Measurements from ENCODE around the gene BBOX1. TPM values are rescaled to one million over a fixed set of nuclear protein-coding genes. Genes with fewer than 3 reads are reported as not detected.
"Not testable (repeated sequence)": the region's sequence is repeated elsewhere in the genome, so short reads cannot be mapped to it uniquely, and the experiment has no call there.

Gene BBOX1
- total RNA-seq = not detected in 2 replicates

- Mint-ChIP-seq H3K36me3 (ENCODE audit: low read depth) (no peaks in the 10 kb centered on the region), H3K27me3 (no peaks in the 10 kb centered on the region), H3K27ac (no peak within 1 kb of the TSS), H3K4me3 (no peak within 1 kb of the TSS), H3K9me3 (peaks cover 6% of the 10 kb centered on the region), H3K4me1 (no peaks in the 10 kb centered on the region)
- no peak for DNase-seq
- intact Hi-C loops (cut with micrococcal nuclease) = no loop called here
Measured at GRCh38 chr11:27040302-27041115, at the start of gene BBOX1. TSS of gene BBOX1 (plus strand) at chr11:27040815. CDS start at chr11:27055431, 14,616 bp downstream.

GRCh38 chr11:26992031-26992541 lies 48.5 kb upstream of the BBOX1 start:
- no peaks in the 10 kb centered on the region for H3K27me3 Mint-ChIP-seq
- no peak overlapping the region for H3K4me3 Mint-ChIP-seq
- intact Hi-C loops (cut with micrococcal nuclease) = no loop called here
- H3K36me3 Mint-ChIP-seq (ENCODE audit: low read depth) = no peaks in the 10 kb centered on the region
- H3K4me1 Mint-ChIP-seq = no peaks in the 10 kb centered on the region
- H3K27ac Mint-ChIP-seq = no peak overlapping the region
- DNase-seq = no peak
- H3K9me3 Mint-ChIP-seq = no peaks in the 10 kb centered on the region

- DNase-seq = no peak
- Mint-ChIP-seq H3K27ac (no peak within 1 kb of the TSS), H3K4me3 (no peak within 1 kb of the TSS), H3K27me3 (no peaks in the 10 kb centered on the region), H3K4me1 (no peaks in the 10 kb centered on the region), H3K9me3 (no peaks in the 10 kb centered on the region), H3K36me3 (ENCODE audit: low read depth) (no peaks in the 10 kb centered on the region)
- intact Hi-C loops (cut with micrococcal nuclease) = no loop called here
Measured at GRCh38 chr11:26993965-26994457, 46.6 kb upstream of the BBOX1 start, which contains the start of gene FIBIN. TSS of gene FIBIN (plus strand) at chr11:26994112. CDS start at chr11:26994527, 415 bp downstream.

- Mint-ChIP-seq H3K36me3 (ENCODE audit: low read depth) (no peaks in the 10 kb centered on the region), H3K4me1 (no peaks in the 10 kb centered on the region), H3K9me3 (no peaks in the 10 kb centered on the region), H3K27me3 (no peaks in the 10 kb centered on the region), H3K4me3 (no peak overlapping the region), H3K27ac (no peak overlapping the region)
- DNase-seq = no peak
- intact Hi-C loops (cut with micrococcal nuclease) = no loop called here
Measured at GRCh38 chr11:26994631-26995095, 46.0 kb upstream of the BBOX1 start.

GRCh38 chr11:26995701-26996460 lies 44.7 kb upstream of the BBOX1 start:
- Mint-ChIP-seq H3K36me3 (ENCODE audit: low read depth) (no peaks in the 10 kb centered on the region), H3K9me3 (no peaks in the 10 kb centered on the region), H3K4me3 (no peak overlapping the region), H3K4me1 (no peaks in the 10 kb centered on the region), H3K27ac (no peak overlapping the region), H3K27me3 (no peaks in the 10 kb centered on the region)
- intact Hi-C loops (cut with micrococcal nuclease) = no loop called here
- DNase-seq = no peak

- no peaks in the 10 kb centered on the region for H3K4me1 Mint-ChIP-seq
- no peaks in the 10 kb centered on the region for H3K27me3 Mint-ChIP-seq
- intact Hi-C loops (cut with micrococcal nuclease) = no loop called here
- no peak for DNase-seq
- H3K4me3 Mint-ChIP-seq = no peak overlapping the region
- no peaks in the 10 kb centered on the region for H3K9me3 Mint-ChIP-seq
- H3K36me3 Mint-ChIP-seq (ENCODE audit: low read depth) = no peaks in the 10 kb centered on the region
- no peak overlapping the region for H3K27ac Mint-ChIP-seq
Measured at GRCh38 chr11:26997378-26997777, 43.2 kb upstream of the BBOX1 start.

GRCh38 chr11:27001136-27001730 lies 39.4 kb upstream of the BBOX1 start:
- intact Hi-C loops (cut with micrococcal nuclease); H3K36me3 Mint-ChIP-seq (ENCODE audit: low read depth); H3K4me3 Mint-ChIP-seq; H3K4me1 Mint-ChIP-seq; H3K27me3 Mint-ChIP-seq; DNase-seq; H3K9me3 Mint-ChIP-seq; H3K27ac Mint-ChIP-seq: not testable (repeated sequence)

GRCh38 chr11:27002431-27002830 lies 38.2 kb upstream of the BBOX1 start:
- Mint-ChIP-seq H3K4me3 (no peak overlapping the region), H3K27me3 (no peaks in the 10 kb centered on the region), H3K27ac (no peak overlapping the region), H3K9me3 (no peaks in the 10 kb centered on the region), H3K4me1 (no peaks in the 10 kb centered on the region), H3K36me3 (ENCODE audit: low read depth) (no peaks in the 10 kb centered on the region)
- intact Hi-C loops (cut with micrococcal nuclease) = no loop called here
- DNase-seq = no peak

- no peaks in the 10 kb centered on the region for H3K4me1 Mint-ChIP-seq
- DNase-seq = no peak
- no peak overlapping the region for H3K27ac Mint-ChIP-seq
- H3K4me3 Mint-ChIP-seq = no peak overlapping the region
- H3K36me3 Mint-ChIP-seq (ENCODE audit: low read depth) = no peaks in the 10 kb centered on the region
- no peaks in the 10 kb centered on the region for H3K27me3 Mint-ChIP-seq
- H3K9me3 Mint-ChIP-seq = no peaks in the 10 kb centered on the region
- intact Hi-C loops (cut with micrococcal nuclease) = no loop called here
Measured at GRCh38 chr11:27002838-27003237, 37.8 kb upstream of the BBOX1 start.

GRCh38 chr11:27004103-27004502 lies 36.5 kb upstream of the BBOX1 start:
- H3K27me3 Mint-ChIP-seq = no peaks in the 10 kb centered on the region
- no peaks in the 10 kb centered on the region for H3K9me3 Mint-ChIP-seq
- intact Hi-C loops (cut with micrococcal nuclease) = no loop called here
- H3K27ac Mint-ChIP-seq = no peak overlapping the region
- H3K4me3 Mint-ChIP-seq = no peak overlapping the region
- no peak for DNase-seq
- no peaks in the 10 kb centered on the region for H3K4me1 Mint-ChIP-seq
- H3K36me3 Mint-ChIP-seq (ENCODE audit: low read depth) = no peaks in the 10 kb centered on the region

- Mint-ChIP-seq H3K4me1 (no peaks in the 10 kb centered on the region), H3K27me3 (no peaks in the 10 kb centered on the region), H3K36me3 (ENCODE audit: low read depth) (no peaks in the 10 kb centered on the region), H3K27ac (no peak overlapping the region), H3K9me3 (no peaks in the 10 kb centered on the region), H3K4me3 (no peak overlapping the region)
- no peak for DNase-seq
- intact Hi-C loops (cut with micrococcal nuclease) = no loop called here
Measured at GRCh38 chr11:27008811-27009535, 31.6 kb upstream of the BBOX1 start.

GRCh38 chr11:27011560-27012233 lies 28.9 kb upstream of the BBOX1 start:
- Mint-ChIP-seq H3K27ac (no peak overlapping the region), H3K4me3 (no peak overlapping the region), H3K9me3 (peaks cover 3% of the 10 kb centered on the region), H3K27me3 (no peaks in the 10 kb centered on the region), H3K4me1 (no peaks in the 10 kb centered on the region), H3K36me3 (ENCODE audit: low read depth) (no peaks in the 10 kb centered on the region)
- no peak for DNase-seq
- intact Hi-C loops (cut with micrococcal nuclease) = no loop called here
